Activated CD4-positive, alpha-beta T cell treated with anti-CD3 and anti-CD28 coated beads for 1 hour (primary cell): ENCODE data around the gene LCAT.

Source experiments
- DNase-seq: peaks from one replicate; pipeline ENCODE4 v3.0.0-alpha.2; 2020

Gene LCAT

DNA sequence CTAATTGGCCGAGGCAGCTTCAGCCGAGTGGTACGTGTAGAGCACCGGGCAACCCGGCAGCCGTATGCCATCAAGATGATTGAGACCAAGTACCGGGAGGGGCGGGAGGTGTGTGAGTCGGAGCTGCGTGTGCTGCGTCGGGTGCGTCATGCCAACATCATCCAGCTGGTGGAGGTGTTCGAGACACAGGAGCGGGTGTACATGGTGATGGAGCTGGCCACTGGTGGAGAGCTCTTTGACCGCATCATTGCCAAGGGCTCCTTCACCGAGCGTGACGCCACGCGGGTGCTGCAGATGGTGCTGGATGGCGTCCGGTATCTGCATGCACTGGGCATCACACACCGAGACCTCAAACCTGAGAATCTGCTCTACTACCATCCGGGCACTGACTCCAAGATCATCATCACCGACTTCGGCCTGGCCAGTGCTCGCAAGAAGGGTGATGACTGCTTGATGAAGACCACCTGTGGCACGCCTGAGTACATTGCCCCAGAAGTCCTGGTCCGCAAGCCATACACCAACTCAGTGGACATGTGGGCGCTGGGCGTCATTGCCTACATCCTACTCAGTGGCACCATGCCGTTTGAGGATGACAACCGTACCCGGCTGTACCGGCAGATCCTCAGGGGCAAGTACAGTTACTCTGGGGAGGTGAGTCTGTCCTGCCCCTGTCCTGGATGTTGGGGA, 34.7 kb downstream of the LCAT start:
- no peak for DNase-seq

DNA sequence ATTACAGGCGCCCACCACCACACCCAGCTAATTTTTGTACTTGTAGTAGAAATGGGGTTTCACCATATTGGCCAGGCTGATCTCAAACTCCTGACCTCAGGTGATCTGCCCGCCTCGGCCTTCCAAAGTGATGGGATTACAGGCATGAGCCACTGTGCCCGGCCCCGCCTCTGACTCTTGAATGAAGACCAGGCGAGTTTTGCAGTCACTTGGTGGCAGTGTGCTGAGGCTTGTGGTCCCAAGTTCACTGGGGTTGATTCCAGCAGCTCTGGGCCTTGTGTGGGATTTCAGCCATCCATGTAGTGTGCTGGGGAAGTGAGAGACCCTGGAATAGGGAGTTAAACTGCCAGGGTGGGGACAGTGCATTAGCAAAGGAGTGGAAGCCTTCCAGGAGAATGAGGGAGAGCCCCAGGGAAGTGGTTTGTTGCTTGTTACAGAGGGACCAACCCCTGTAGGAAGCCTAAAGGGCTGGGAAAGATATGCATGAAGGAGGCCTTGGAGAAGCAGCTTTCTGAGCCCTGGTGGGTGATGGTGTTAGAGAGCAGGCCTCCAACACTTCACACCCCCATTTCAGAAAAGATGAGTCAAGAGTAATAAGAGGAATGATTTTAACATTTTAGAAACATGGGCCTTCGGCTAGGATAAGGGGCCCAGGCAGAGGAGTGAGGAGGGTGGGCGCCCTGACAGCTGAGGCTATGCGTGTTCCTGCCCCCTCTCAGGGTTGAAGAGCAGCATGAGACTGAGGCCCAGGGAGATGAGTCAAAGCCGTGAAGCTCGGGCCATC, 36.3 kb downstream of the LCAT start:
- DNase-seq = no peak

DNA sequence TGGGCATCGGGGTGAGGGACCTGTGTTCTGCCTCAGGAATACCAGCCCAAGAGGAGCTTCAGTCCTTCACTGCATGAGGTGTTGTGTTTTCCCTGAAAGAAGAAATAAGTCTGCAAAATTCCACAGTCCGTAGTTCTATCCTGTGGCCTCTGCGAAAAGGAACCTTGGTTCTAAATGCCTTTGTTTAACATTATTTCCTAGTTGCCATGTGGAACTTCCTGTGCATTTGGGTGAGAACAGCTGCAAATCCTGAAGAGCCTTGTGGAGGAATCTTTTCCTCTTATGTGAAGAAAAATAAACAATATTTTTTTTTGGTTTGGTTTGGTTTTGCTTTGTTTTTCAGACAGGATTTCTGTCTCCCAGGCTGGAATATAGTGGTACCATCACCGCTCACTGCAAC, 41.1 kb downstream of the LCAT start:
- no peak for DNase-seq

DNA sequence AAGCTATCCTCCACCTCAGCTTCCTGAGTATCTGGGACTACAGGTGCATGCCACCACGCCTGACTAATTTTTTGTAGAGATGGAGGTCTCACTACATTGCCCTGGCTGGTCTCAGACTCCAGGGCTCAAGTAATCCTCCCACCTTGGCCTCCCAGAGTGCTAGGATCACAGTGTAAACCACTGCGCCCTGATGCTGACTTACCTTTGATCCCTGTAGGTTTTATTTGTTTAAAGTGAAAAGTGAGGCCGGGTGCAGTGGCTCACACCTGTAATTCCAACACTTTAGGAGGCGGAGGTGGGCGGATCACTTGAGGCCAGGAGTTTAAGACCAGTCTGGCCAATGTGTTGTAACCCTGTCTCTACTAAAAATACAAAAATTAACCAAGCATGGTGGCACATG, 42.2 kb downstream of the LCAT start:
- DNase-seq = no peak

DNA sequence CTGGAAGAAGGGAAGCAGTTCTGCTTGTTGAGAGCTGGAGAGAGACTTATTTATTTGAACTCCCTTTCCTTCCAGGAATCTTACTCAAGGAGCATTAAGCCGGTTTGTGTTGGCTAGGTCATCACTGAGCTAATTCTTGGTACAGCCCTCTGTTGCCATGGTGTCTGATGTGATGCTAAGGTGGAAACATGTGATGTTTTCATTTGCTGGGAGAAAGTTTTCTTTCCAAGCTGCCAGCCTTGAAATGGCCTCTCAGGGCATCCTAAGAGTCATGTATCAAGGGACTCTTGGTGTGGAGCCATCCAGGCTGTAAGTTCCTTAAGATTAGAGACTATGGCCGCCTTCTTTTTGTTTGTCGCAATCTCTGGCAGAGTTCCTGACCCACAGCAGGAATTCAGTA, 46.7 kb downstream of the LCAT start:
- DNase-seq = no peak

DNA sequence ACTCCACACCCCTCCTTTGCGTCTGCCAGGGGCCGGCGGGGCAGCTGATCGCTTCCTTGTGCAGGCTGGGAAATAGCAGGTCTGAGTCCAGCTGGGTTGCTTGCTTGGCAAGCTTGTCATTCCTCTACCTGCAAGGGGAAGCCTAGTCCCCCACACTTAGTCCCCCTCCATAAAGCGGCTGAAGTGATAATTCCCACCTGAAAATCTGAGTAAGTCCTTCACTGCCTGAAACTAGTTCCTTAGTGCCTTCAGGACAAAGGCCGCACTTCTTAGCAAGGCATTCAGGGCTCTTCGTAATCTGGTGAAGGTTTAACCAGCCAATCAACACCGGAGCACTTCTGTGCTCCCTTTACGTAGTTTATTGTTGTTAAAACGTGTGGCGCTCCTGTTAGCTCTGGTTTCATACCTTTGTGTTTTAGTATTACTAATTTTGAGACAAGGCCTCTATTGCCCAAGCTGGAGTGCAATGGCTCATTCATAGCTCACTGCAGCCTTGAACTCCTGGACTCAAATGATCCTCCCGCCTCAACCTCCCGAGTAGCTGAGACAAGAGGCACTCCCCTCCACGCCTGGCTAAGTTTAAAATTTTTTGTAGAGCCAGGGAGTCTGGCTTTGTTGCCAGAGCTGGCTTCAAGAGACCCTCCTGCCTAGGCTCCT, 50.0 kb downstream of the LCAT start:
- DNase-seq = no peak

DNA sequence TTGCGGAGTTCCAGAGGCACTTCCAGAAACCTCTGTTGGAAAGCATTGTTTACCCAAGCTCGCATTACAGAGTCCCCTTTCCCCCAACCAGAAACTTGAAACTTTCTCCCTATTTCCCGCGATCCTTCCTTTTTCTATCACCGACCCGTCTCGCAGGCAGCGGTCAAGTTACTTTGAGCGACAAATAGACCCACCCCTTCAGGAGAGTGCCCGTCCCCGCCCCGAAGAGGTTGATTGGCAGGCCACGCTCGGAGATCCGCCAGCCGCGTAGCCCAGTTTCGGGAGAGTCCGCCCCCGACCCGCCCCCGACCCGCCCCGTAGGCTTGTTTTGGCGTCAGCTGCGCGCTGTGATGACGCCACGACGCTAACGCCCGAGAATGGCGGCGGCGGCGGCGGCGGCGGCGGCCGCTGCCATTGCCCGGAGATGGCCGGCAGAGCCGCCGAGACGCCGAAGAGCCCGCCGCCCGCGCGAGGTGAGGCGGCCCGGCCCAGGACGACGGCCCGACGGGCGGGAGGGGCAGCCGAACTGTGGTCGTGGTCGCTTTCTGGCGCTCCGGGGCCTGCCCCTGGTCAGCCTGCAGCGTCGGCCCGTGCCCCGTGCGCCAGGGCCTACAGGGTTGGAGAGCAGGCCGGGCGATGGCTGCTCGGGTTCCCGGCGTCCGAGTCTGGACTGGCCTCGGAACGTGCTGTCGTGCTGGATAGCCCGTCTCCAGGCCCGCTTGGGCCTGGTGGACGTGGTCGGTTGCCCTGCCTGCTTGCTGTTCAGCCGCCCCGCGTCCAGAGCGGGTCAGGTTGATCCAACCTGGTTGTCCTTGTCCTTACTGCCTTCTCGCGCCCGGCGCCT, 50.8 kb downstream of the LCAT start, which contains the start of gene PSKH1:
TSS of gene PSKH1 (plus strand) at position 356 of the 844 bp plus-strand sequence. CDS start 15,496 bp downstream, outside the sequence.
- peak; percentile 88 for DNase-seq

DNA sequence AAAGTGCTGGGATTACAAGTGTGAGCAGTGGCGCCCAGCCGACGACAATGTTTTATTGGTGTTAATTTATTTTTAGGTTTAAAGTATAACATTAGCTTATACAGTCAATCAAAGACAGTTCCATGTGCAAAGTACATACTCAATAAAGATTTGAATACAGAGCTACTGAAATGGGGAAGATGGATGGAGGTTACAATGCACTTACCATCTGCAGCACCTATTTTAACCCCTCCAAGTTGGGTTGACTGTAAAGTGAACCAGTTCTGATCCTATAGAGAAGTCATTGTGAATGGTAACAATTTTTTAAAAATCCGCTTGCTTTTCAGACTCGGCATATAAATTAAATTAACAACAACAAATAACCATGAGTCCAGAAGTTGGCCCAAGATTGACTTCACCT, 51.5 kb downstream of the LCAT start:
- DNase-seq = no peak
